ENCODE data around the gene IL25. TPM values are rescaled to one million over a fixed set of nuclear protein-coding genes. Genes with fewer than 3 reads are reported as not detected.

The IL25 gene
- total RNA-seq, 5 donors from 2014 or later (not counting 1 experiment from before 2014, with no cell fraction given): not detected

GRCh38 chr14:23381871-23382270 is 9.3 kb downstream of the IL25 start:
- WGBS (ENCODE audit: insufficient coverage): 20% methylated on average over 3 of the region's 3 CpGs
- Histone ChIP-seq H3K9me3 (no peaks in the 10 kb centered on the region), H3K36me3 (ENCODE audit: control insufficient read depth in 2 of 2, extremely low read depth in 1 of 2, insufficient read depth in 1 of 2, low read length in 1 of 2) (no peaks in the 10 kb centered on the region), H3K27me3 (replicated peaks in 1 of 2; ENCODE audit: control insufficient read depth in 2 of 2, extremely low read depth in 1 of 2, insufficient read depth in 2 of 2, low read length in 1 of 2) (peaks cover 0 to 54% of the 10 kb centered on the region in 2 experiments), H3K27ac (ENCODE audit: low read length) (no peak overlapping the region), H3K4me1 (ENCODE audit: control insufficient read depth in 1 of 2, extremely low read depth in 1 of 2, insufficient read depth in 2 of 2, low read length in 2 of 2) (no peaks in the 10 kb centered on the region), H3K4me3 (ENCODE audit: control insufficient read depth in 1 of 2, extremely low read depth in 1 of 2, low read length in 1 of 2) (no peak overlapping the region)
- DNase-seq (no peak), ATAC-seq (replicated peaks in 1 of 4) (no peak)
- no peak overlapping the region for H3K4me3 Mint-ChIP-seq
- no peaks in the 10 kb centered on the region for H3K9me3 Mint-ChIP-seq
- H3K4me1 Mint-ChIP-seq: no peaks in the 10 kb centered on the region
- no peaks in the 10 kb centered on the region for H3K36me3 Mint-ChIP-seq
- H3K27ac Mint-ChIP-seq: no peak overlapping the region
- ChIA-PET CTCF (interaction anchor here in 1 of 2 donors (0.6 kb wide), 1 partner anchor 620 kb away, joined by 10 read pairs; no protein-coding TSS in a partner anchor), POLR2A (no interaction called here)
- H3K27me3 Mint-ChIP-seq: peaks cover 9 to 18% of the 10 kb centered on the region in 2 donors

- POLR2A ChIA-PET: no interaction called here
- peaks cover 9 to 17% of the 10 kb centered on the region in 2 donors for H3K27me3 Mint-ChIP-seq
- Histone ChIP-seq H3K4me1 (ENCODE audit: control insufficient read depth in 1 of 2, extremely low read depth in 1 of 2, insufficient read depth in 2 of 2, low read length in 2 of 2) (no peaks in the 10 kb centered on the region), H3K27ac (ENCODE audit: low read length) (no peak overlapping the region), H3K4me3 (ENCODE audit: control insufficient read depth in 1 of 2, extremely low read depth in 1 of 2, low read length in 1 of 2) (no peak overlapping the region), H3K9me3 (no peaks in the 10 kb centered on the region), H3K27me3 (replicated peaks in 1 of 2; ENCODE audit: control insufficient read depth in 2 of 2, extremely low read depth in 1 of 2, insufficient read depth in 2 of 2, low read length in 1 of 2) (peaks cover 0 to 51% of the 10 kb centered on the region in 2 experiments), H3K36me3 (ENCODE audit: control insufficient read depth in 2 of 2, extremely low read depth in 1 of 2, insufficient read depth in 1 of 2, low read length in 1 of 2) (no peaks in the 10 kb centered on the region)
- CTCF ChIA-PET: no interaction called here
- WGBS (ENCODE audit: insufficient coverage): 83% methylated on average over 1 of the region's 6 CpGs
- no peaks in the 10 kb centered on the region for H3K4me1 Mint-ChIP-seq
- no peaks in the 10 kb centered on the region for H3K9me3 Mint-ChIP-seq
- ATAC-seq (replicated peaks in 1 of 4) (no peak), DNase-seq (no peak)
- no peak overlapping the region for H3K4me3 Mint-ChIP-seq
- H3K27ac Mint-ChIP-seq: no peak overlapping the region
- H3K36me3 Mint-ChIP-seq: no peaks in the 10 kb centered on the region
These were observed 9.7 kb downstream of the IL25 start for GRCh38 chr14:23382276-23382675.

- ChIA-PET POLR2A (no interaction called here), CTCF (interaction anchor here in 1 of 2 donors (1.2 kb wide), 1 partner anchor 56 kb away, joined by 3 read pairs; no protein-coding TSS in a partner anchor)
- Mint-ChIP-seq H3K36me3 (no peaks in the 10 kb centered on the region), H3K9me3 (no peaks in the 10 kb centered on the region), H3K4me3 (no peak overlapping the region), H3K27me3 (peaks cover 9 to 16% of the 10 kb centered on the region in 2 donors), H3K4me1 (no peaks in the 10 kb centered on the region), H3K27ac (no peak overlapping the region)
- ATAC-seq (replicated peaks in 1 of 4): no peak
- Histone ChIP-seq H3K27ac (ENCODE audit: low read length) (no peak overlapping the region), H3K4me1 (ENCODE audit: control insufficient read depth in 1 of 2, extremely low read depth in 1 of 2, insufficient read depth in 2 of 2, low read length in 2 of 2) (no peaks in the 10 kb centered on the region), H3K9me3 (no peaks in the 10 kb centered on the region), H3K4me3 (ENCODE audit: control insufficient read depth in 1 of 2, extremely low read depth in 1 of 2, low read length in 1 of 2) (no peak overlapping the region), H3K36me3 (ENCODE audit: control insufficient read depth in 2 of 2, extremely low read depth in 1 of 2, insufficient read depth in 1 of 2, low read length in 1 of 2) (no peaks in the 10 kb centered on the region), H3K27me3 (replicated peaks in 1 of 2; ENCODE audit: control insufficient read depth in 2 of 2, extremely low read depth in 1 of 2, insufficient read depth in 2 of 2, low read length in 1 of 2) (peaks cover 0 to 49% of the 10 kb centered on the region in 2 experiments)
- no peak for DNase-seq
- WGBS (ENCODE audit: insufficient coverage): 11% methylated on average over 3 of the region's 10 CpGs
These were observed 10.3 kb downstream of the IL25 start for GRCh38 chr14:23382731-23383440.

- Mint-ChIP-seq H3K27me3 (peaks cover 22 to 27% of the 10 kb centered on the region in 2 donors), H3K4me1 (no peaks in the 10 kb centered on the region), H3K36me3 (no peaks in the 10 kb centered on the region), H3K9me3 (no peaks in the 10 kb centered on the region), H3K27ac (no peak overlapping the region), H3K4me3 (no peak overlapping the region)
- no peak for ATAC-seq (replicated peaks in 1 of 4)
- 92% methylated on average over 20 of the region's 29 CpGs for WGBS (ENCODE audit: insufficient coverage)
- H3K9me3 ChIP-seq: no peaks in the 10 kb centered on the region
- H3K27me3 ChIP-seq (replicated peaks in 1 of 2; ENCODE audit: control insufficient read depth in 2 of 2, extremely low read depth in 1 of 2, insufficient read depth in 2 of 2, low read length in 1 of 2): peaks cover 0 to 48% of the 10 kb centered on the region in 2 experiments
- POLR2A ChIA-PET: no interaction called here
- DNase-seq: no peak
- no peak overlapping the region for H3K4me3 ChIP-seq (ENCODE audit: control insufficient read depth in 1 of 2, extremely low read depth in 1 of 2, low read length in 1 of 2)
- H3K27ac ChIP-seq (ENCODE audit: low read length): no peak overlapping the region
- no peaks in the 10 kb centered on the region for H3K4me1 ChIP-seq (ENCODE audit: control insufficient read depth in 1 of 2, extremely low read depth in 1 of 2, insufficient read depth in 2 of 2, low read length in 2 of 2)
- CTCF ChIA-PET: no interaction called here
- H3K36me3 ChIP-seq (ENCODE audit: control insufficient read depth in 2 of 2, extremely low read depth in 1 of 2, insufficient read depth in 1 of 2, low read length in 1 of 2): no peaks in the 10 kb centered on the region
These were observed 11.9 kb downstream of the IL25 start for GRCh38 chr14:23384364-23385080.

GRCh38 chr14:23385244-23385641 is 12.6 kb downstream of the IL25 start:
- Mint-ChIP-seq H3K4me3 (no peak overlapping the region), H3K4me1 (no peaks in the 10 kb centered on the region)
- no peak for ATAC-seq (replicated peaks in 1 of 4)

GRCh38 chr14:23385642-23386265 is 13.1 kb downstream of the IL25 start:
- H3K4me3 ChIP-seq (ENCODE audit: control insufficient read depth in 1 of 2, extremely low read depth in 1 of 2, low read length in 1 of 2): no peak overlapping the region
- Mint-ChIP-seq H3K4me3 (no peak overlapping the region), H3K4me1 (no peaks in the 10 kb centered on the region), H3K36me3 (no peaks in the 10 kb centered on the region), H3K9me3 (no peaks in the 10 kb centered on the region), H3K27me3 (peaks cover 22 to 29% of the 10 kb centered on the region in 2 donors), H3K27ac (no peak overlapping the region)
- CTCF ChIA-PET: no interaction called here
- DNase-seq: no peak
- no peaks in the 10 kb centered on the region for H3K36me3 ChIP-seq (ENCODE audit: control insufficient read depth in 2 of 2, extremely low read depth in 1 of 2, insufficient read depth in 1 of 2, low read length in 1 of 2)
- POLR2A ChIA-PET: interaction anchor here in 1 of 2 donors (0.7 kb wide), 1 partner anchor 66 kb away, joined by 3 read pairs; no protein-coding TSS in a partner anchor
- no peaks in the 10 kb centered on the region for H3K4me1 ChIP-seq (ENCODE audit: control insufficient read depth in 1 of 2, extremely low read depth in 1 of 2, insufficient read depth in 2 of 2, low read length in 2 of 2)
- no peak for ATAC-seq (replicated peaks in 1 of 4)
- H3K27ac ChIP-seq (ENCODE audit: low read length): no peak overlapping the region
- peaks cover 0 to 41% of the 10 kb centered on the region in 2 experiments for H3K27me3 ChIP-seq (replicated peaks in 1 of 2; ENCODE audit: control insufficient read depth in 2 of 2, extremely low read depth in 1 of 2, insufficient read depth in 2 of 2, low read length in 1 of 2)
- 91% methylated on average over 17 of the region's 18 CpGs for WGBS (ENCODE audit: insufficient coverage)
- no peaks in the 10 kb centered on the region for H3K9me3 ChIP-seq

More at GRCh38 chr14:23385244-23385641, 12.6 kb downstream of the IL25 start:
- Histone ChIP-seq H3K4me1 (ENCODE audit: control insufficient read depth in 1 of 2, extremely low read depth in 1 of 2, insufficient read depth in 2 of 2, low read length in 2 of 2) (no peaks in the 10 kb centered on the region), H3K27ac (ENCODE audit: low read length) (no peak overlapping the region), H3K27me3 (replicated peaks in 1 of 2; ENCODE audit: control insufficient read depth in 2 of 2, extremely low read depth in 1 of 2, insufficient read depth in 2 of 2, low read length in 1 of 2) (peaks cover 0 to 44% of the 10 kb centered on the region in 2 experiments), H3K36me3 (ENCODE audit: control insufficient read depth in 2 of 2, extremely low read depth in 1 of 2, insufficient read depth in 1 of 2, low read length in 1 of 2) (no peaks in the 10 kb centered on the region), H3K9me3 (no peaks in the 10 kb centered on the region), H3K4me3 (ENCODE audit: control insufficient read depth in 1 of 2, extremely low read depth in 1 of 2, low read length in 1 of 2) (no peak overlapping the region)
- POLR2A ChIA-PET: interaction anchor here in 1 of 2 donors (0.7 kb wide), 1 partner anchor 67 kb away, joined by 3 read pairs; no protein-coding TSS in a partner anchor
- H3K36me3 Mint-ChIP-seq: no peaks in the 10 kb centered on the region
- no peaks in the 10 kb centered on the region for H3K9me3 Mint-ChIP-seq
- DNase-seq: no peak
- H3K27me3 Mint-ChIP-seq: peaks cover 22 to 30% of the 10 kb centered on the region in 2 donors
- no peak overlapping the region for H3K27ac Mint-ChIP-seq
- CTCF ChIA-PET: no interaction called here
- WGBS (ENCODE audit: insufficient coverage): 80% methylated on average over 1 of the region's 2 CpGs
